ENCODE measurements around the gene ADGRV1. TPM values are rescaled to one million over a fixed set of nuclear protein-coding genes. Genes with fewer than 3 reads are reported as not detected.
"Not testable (repeated sequence)": the region's sequence is repeated elsewhere in the genome, so short reads cannot be mapped to it uniquely, and the experiment has no call there.

ADGRV1 gene
- polyA plus RNA-seq, 2 donors = 0.82 to 1.6 TPM

DNA sequence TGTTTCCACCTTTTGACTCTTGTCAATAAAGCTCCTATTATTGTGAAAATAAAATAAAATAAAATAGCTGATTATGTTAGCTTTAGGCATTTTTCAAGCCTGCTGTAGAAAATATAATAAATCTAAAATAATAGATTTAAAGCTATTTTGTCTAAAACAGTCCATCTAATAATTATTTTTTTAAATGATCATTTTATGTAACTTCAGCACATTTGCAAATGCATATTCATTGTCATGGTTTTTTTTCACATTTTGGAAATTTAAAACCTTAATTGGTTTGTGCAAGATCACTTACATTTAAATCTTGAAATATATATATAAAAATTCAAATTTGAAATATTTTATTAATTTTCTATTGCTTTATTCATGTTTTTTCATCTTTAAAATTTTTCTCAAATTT is 159.8 kb downstream of the ADGRV1 start:
- no peak overlapping the region for H3K27ac ChIP-seq (ENCODE audit: low read depth in 2 of 2, low read length in 1 of 2)
- no peaks in the 10 kb centered on the region for H3K4me1 ChIP-seq (ENCODE audit: control insufficient read depth in 2 of 2, insufficient read depth in 2 of 2, low read length in 1 of 2)
- H3K4me3 ChIP-seq (ENCODE audit: low read depth in 1 of 2, low read length in 2 of 2) = no peak overlapping the region
- no peaks in the 10 kb centered on the region for H3K27me3 ChIP-seq (ENCODE audit: control insufficient read depth in 1 of 2, insufficient read depth in 2 of 2, low read length in 2 of 2)
- no peaks in the 10 kb centered on the region for H3K9me3 ChIP-seq (ENCODE audit: control insufficient read depth in 2 of 2, insufficient read depth in 1 of 2, low read depth in 1 of 2, low read length in 1 of 2)
- H3K36me3 ChIP-seq (ENCODE audit: control insufficient read depth in 2 of 2, insufficient read depth in 2 of 2, low read length in 1 of 2) = no peaks in the 10 kb centered on the region

- Histone ChIP-seq H3K27me3 (ENCODE audit: control insufficient read depth in 1 of 2, insufficient read depth in 2 of 2, low read length in 2 of 2) (no peaks in the 10 kb centered on the region), H3K27ac (ENCODE audit: low read depth in 2 of 2, low read length in 1 of 2) (no peak overlapping the region), H3K9me3 (ENCODE audit: control insufficient read depth in 2 of 2, insufficient read depth in 1 of 2, low read depth in 1 of 2, low read length in 1 of 2) (peaks cover 0 to 3% of the 10 kb centered on the region in 2 donors), H3K4me3 (ENCODE audit: low read depth in 1 of 2, low read length in 2 of 2) (no peak overlapping the region), H3K36me3 (ENCODE audit: control insufficient read depth in 2 of 2, insufficient read depth in 2 of 2, low read length in 1 of 2) (no peaks in the 10 kb centered on the region), H3K4me1 (ENCODE audit: control insufficient read depth in 2 of 2, insufficient read depth in 2 of 2, low read length in 1 of 2) (no peaks in the 10 kb centered on the region)
- 54 to 74% methylated on average over 1 of the region's 1 CpG for WGBS, 2 donors
Observed at GRCh38 chr5:90739567-90739966, 181.0 kb downstream of the ADGRV1 start.

DNA sequence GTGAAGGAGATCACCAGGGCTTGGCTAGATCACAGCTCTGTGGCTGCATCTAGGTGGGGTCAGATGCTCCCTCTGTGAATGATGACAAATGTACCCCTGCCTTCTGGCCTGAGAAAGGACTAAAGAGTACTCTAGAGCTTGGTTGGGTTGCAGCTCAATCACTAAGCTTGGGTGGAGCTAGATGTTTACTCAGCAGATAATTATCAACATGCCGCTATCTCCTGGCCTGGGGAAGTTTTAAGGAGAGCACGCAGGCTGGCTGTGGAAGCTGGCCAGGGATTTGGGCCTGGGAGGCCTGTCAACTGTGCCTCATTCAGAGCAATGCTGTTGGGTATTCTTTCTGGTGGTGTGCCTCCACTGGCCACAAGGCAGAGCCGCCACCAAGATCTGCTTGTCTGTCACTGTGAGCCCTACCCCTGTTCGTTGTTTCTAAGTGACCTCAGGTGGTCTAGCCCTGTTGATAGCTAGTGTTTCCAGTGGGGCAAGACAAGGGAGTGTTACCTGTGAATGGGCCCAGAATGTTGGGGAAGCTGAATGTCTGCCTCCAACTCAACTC is 181.7 kb downstream of the ADGRV1 start:
- H3K36me3 ChIP-seq (ENCODE audit: control insufficient read depth in 2 of 2, insufficient read depth in 2 of 2, low read length in 1 of 2) = no peaks in the 10 kb centered on the region
- 78 to 79% methylated on average over 4 of the region's 4 CpGs for WGBS, 2 donors
- H3K4me1 ChIP-seq (ENCODE audit: control insufficient read depth in 2 of 2, insufficient read depth in 2 of 2, low read length in 1 of 2) = no peaks in the 10 kb centered on the region
- no peak overlapping the region for H3K27ac ChIP-seq (ENCODE audit: low read depth in 2 of 2, low read length in 1 of 2)
- H3K4me3 ChIP-seq (ENCODE audit: low read depth in 1 of 2, low read length in 2 of 2) = no peak overlapping the region
- peaks cover 0 to 3% of the 10 kb centered on the region in 2 donors for H3K9me3 ChIP-seq (ENCODE audit: control insufficient read depth in 2 of 2, insufficient read depth in 1 of 2, low read depth in 1 of 2, low read length in 1 of 2)
- no peaks in the 10 kb centered on the region for H3K27me3 ChIP-seq (ENCODE audit: control insufficient read depth in 1 of 2, insufficient read depth in 2 of 2, low read length in 2 of 2)

DNA sequence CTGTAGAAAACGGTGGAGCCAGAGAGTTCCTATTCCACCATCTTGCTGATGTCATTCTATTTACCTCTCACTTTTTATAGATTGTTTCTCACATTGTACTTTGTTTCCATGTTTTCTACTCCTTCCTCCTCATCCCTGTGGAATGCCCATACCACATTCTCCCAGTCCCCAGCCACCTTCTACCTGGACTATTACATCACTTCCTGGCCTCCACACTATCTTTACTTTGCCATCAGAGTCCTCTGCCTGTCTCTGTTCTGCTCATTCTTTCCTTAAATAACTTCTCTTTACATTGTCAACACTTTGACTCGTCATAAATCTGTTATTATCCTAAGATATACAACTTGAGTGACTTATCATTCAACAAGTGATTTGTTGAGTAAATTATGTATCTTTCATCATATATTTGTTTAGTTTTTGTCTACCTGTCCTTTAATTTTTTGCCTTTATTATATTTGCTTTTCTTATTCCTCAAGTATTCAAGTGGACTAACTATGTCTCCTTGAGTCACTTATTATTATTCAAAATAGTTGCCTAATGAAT is 182.5 kb downstream of the ADGRV1 start:
- H3K4me3 ChIP-seq (ENCODE audit: low read depth in 1 of 2, low read length in 2 of 2) = no peak overlapping the region
- H3K9me3 ChIP-seq (ENCODE audit: control insufficient read depth in 2 of 2, insufficient read depth in 1 of 2, low read depth in 1 of 2, low read length in 1 of 2) = peaks cover 0 to 3% of the 10 kb centered on the region in 2 donors
- H3K27me3 ChIP-seq (ENCODE audit: control insufficient read depth in 1 of 2, insufficient read depth in 2 of 2, low read length in 2 of 2) = no peaks in the 10 kb centered on the region
- H3K4me1 ChIP-seq (ENCODE audit: control insufficient read depth in 2 of 2, insufficient read depth in 2 of 2, low read length in 1 of 2) = no peaks in the 10 kb centered on the region
- 62 to 76% methylated on average over 2 of the region's 2 CpGs for WGBS, 2 donors
- H3K27ac ChIP-seq (ENCODE audit: low read depth in 2 of 2, low read length in 1 of 2) = no peak overlapping the region
- no peaks in the 10 kb centered on the region for H3K36me3 ChIP-seq (ENCODE audit: control insufficient read depth in 2 of 2, insufficient read depth in 2 of 2, low read length in 1 of 2)

DNA sequence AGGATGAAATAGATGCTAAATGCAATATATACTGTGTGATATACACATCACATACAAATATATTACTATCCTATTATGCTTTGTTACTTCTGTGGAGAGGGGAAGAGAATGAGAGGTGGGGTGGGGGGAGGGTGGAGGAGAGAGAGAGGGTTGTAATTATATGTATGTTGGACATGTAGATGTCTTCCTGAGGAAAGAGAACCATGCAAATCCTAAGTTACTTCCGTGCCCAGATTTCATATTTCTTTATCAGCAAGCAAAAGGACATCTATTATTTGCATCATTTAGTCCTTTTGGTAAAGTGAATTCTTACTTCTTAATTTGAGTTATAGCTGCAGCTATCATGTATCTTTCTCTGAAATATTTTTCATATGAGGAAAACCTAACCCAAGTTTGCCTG is 187.5 kb downstream of the ADGRV1 start:
- no peaks in the 10 kb centered on the region for H3K4me1 ChIP-seq (ENCODE audit: control insufficient read depth in 2 of 2, insufficient read depth in 2 of 2, low read length in 1 of 2)
- H3K27ac ChIP-seq (ENCODE audit: low read depth in 2 of 2, low read length in 1 of 2) = no peak overlapping the region
- 94 to 97% methylated on average over 1 of the region's 1 CpG for WGBS, 2 donors
- no peaks in the 10 kb centered on the region for H3K9me3 ChIP-seq (ENCODE audit: control insufficient read depth in 2 of 2, insufficient read depth in 1 of 2, low read depth in 1 of 2, low read length in 1 of 2)
- no peaks in the 10 kb centered on the region for H3K27me3 ChIP-seq (ENCODE audit: control insufficient read depth in 1 of 2, insufficient read depth in 2 of 2, low read length in 2 of 2)
- H3K36me3 ChIP-seq (ENCODE audit: control insufficient read depth in 2 of 2, insufficient read depth in 2 of 2, low read length in 1 of 2) = no peaks in the 10 kb centered on the region
- no peak overlapping the region for H3K4me3 ChIP-seq (ENCODE audit: low read depth in 1 of 2, low read length in 2 of 2)

DNA sequence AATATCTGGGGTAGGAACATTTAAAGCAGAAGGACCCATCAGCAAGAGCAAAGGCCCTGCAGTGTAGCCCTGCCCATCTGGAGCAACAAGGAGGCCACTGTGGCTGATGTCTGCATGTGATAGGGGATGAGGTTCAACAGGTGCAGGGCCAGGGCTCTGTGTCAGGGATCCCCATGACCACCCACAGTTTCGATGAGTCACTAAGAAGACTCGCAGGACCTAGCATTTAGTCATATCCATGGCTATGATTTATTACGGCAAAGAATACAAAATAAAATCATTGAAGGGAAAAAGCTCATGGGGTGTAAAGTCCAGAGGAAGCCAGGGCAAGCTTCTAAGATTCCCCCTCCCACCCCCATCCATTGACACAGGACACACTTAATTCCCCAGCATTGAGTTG is 188.6 kb downstream of the ADGRV1 start:
- WGBS, 2 donors = 54 to 65% methylated on average over 3 of the region's 3 CpGs
- H3K4me1 ChIP-seq (ENCODE audit: control insufficient read depth in 2 of 2, insufficient read depth in 2 of 2, low read length in 1 of 2) = no peaks in the 10 kb centered on the region
- H3K9me3 ChIP-seq (ENCODE audit: control insufficient read depth in 2 of 2, insufficient read depth in 1 of 2, low read depth in 1 of 2, low read length in 1 of 2) = no peaks in the 10 kb centered on the region
- no peak overlapping the region for H3K27ac ChIP-seq (ENCODE audit: low read depth in 2 of 2, low read length in 1 of 2)
- no peaks in the 10 kb centered on the region for H3K36me3 ChIP-seq (ENCODE audit: control insufficient read depth in 2 of 2, insufficient read depth in 2 of 2, low read length in 1 of 2)
- H3K4me3 ChIP-seq (ENCODE audit: low read depth in 1 of 2, low read length in 2 of 2) = no peak overlapping the region
- no peaks in the 10 kb centered on the region for H3K27me3 ChIP-seq (ENCODE audit: control insufficient read depth in 1 of 2, insufficient read depth in 2 of 2, low read length in 2 of 2)

- no peak overlapping the region for H3K27ac ChIP-seq (ENCODE audit: low read depth in 2 of 2, low read length in 1 of 2)
- no peaks in the 10 kb centered on the region for H3K9me3 ChIP-seq (ENCODE audit: control insufficient read depth in 2 of 2, insufficient read depth in 1 of 2, low read depth in 1 of 2, low read length in 1 of 2)
- no peaks in the 10 kb centered on the region for H3K36me3 ChIP-seq (ENCODE audit: control insufficient read depth in 2 of 2, insufficient read depth in 2 of 2, low read length in 1 of 2)
- no peaks in the 10 kb centered on the region for H3K4me1 ChIP-seq (ENCODE audit: control insufficient read depth in 2 of 2, insufficient read depth in 2 of 2, low read length in 1 of 2)
- 77 to 87% methylated on average over 2 of the region's 2 CpGs for WGBS, 2 donors
- no peaks in the 10 kb centered on the region for H3K27me3 ChIP-seq (ENCODE audit: control insufficient read depth in 1 of 2, insufficient read depth in 2 of 2, low read length in 2 of 2)
- H3K4me3 ChIP-seq (ENCODE audit: low read depth in 1 of 2, low read length in 2 of 2) = no peak overlapping the region
Observed at GRCh38 chr5:90747693-90748092, 189.1 kb downstream of the ADGRV1 start.

- no peaks in the 10 kb centered on the region for H3K4me1 ChIP-seq (ENCODE audit: control insufficient read depth in 2 of 2, insufficient read depth in 2 of 2, low read length in 1 of 2)
- 84 to 95% methylated on average over 2 of the region's 2 CpGs for whole genome bisulfite sequencing, 2 donors
- no peak overlapping the region for H3K27ac ChIP-seq (ENCODE audit: low read depth in 2 of 2, low read length in 1 of 2)
- H3K4me3 ChIP-seq (ENCODE audit: low read depth in 1 of 2, low read length in 2 of 2) = no peak overlapping the region
- H3K36me3 ChIP-seq (ENCODE audit: control insufficient read depth in 2 of 2, insufficient read depth in 2 of 2, low read length in 1 of 2) = no peaks in the 10 kb centered on the region
- no peaks in the 10 kb centered on the region for H3K9me3 ChIP-seq (ENCODE audit: control insufficient read depth in 2 of 2, insufficient read depth in 1 of 2, low read depth in 1 of 2, low read length in 1 of 2)
- no peaks in the 10 kb centered on the region for H3K27me3 ChIP-seq (ENCODE audit: control insufficient read depth in 1 of 2, insufficient read depth in 2 of 2, low read length in 2 of 2)
Observed at GRCh38 chr5:90759119-90759518, 200.5 kb downstream of the ADGRV1 start.

DNA sequence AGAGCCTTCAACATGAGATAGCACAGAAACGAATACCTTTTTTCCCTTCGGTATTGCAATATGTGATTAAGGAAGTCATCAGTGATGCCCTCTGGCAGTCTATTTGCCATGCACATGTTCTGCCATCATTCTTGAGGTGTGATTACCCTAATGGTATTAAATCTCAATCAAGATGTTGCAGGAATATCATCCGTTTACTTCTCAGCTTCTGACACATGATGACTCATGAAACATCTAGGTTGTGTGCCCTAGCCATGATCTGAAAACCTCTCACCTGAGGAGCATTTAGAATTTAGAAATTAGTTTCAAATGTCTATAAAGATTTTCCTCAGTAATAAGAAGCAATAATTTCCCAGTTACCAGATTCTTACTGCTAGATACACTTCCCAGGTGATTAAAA is 209.1 kb downstream of the ADGRV1 start:
- H3K4me1 ChIP-seq (ENCODE audit: control insufficient read depth in 2 of 2, insufficient read depth in 2 of 2, low read length in 1 of 2) = no peaks in the 10 kb centered on the region
- H3K27ac ChIP-seq (ENCODE audit: low read depth in 2 of 2, low read length in 1 of 2) = no peak overlapping the region
- no peaks in the 10 kb centered on the region for H3K36me3 ChIP-seq (ENCODE audit: control insufficient read depth in 2 of 2, insufficient read depth in 2 of 2, low read length in 1 of 2)
- H3K9me3 ChIP-seq (ENCODE audit: control insufficient read depth in 2 of 2, insufficient read depth in 1 of 2, low read depth in 1 of 2, low read length in 1 of 2) = no peaks in the 10 kb centered on the region
- WGBS, 2 donors = 81 to 89% methylated on average over 3 of the region's 3 CpGs
- no peak overlapping the region for H3K4me3 ChIP-seq (ENCODE audit: low read depth in 1 of 2, low read length in 2 of 2)
- H3K27me3 ChIP-seq (ENCODE audit: control insufficient read depth in 1 of 2, insufficient read depth in 2 of 2, low read length in 2 of 2) = no peaks in the 10 kb centered on the region

- not testable (repeated sequence) for H3K4me1 ChIP-seq (ENCODE audit: control insufficient read depth in 2 of 2, insufficient read depth in 2 of 2, low read length in 1 of 2); H3K4me3 ChIP-seq (ENCODE audit: low read depth in 1 of 2, low read length in 2 of 2); H3K27ac ChIP-seq (ENCODE audit: low read depth in 2 of 2, low read length in 1 of 2); H3K9me3 ChIP-seq (ENCODE audit: control insufficient read depth in 2 of 2, insufficient read depth in 1 of 2, low read depth in 1 of 2, low read length in 1 of 2); H3K27me3 ChIP-seq (ENCODE audit: control insufficient read depth in 1 of 2, insufficient read depth in 2 of 2, low read length in 2 of 2); H3K36me3 ChIP-seq (ENCODE audit: control insufficient read depth in 2 of 2, insufficient read depth in 2 of 2, low read length in 1 of 2)
- 89 to 92% methylated on average over 4 of the region's 4 CpGs for WGBS, 2 donors
Observed at GRCh38 chr5:90770006-90770541, 211.5 kb downstream of the ADGRV1 start.

All from esophagus (tissue), 2 donors.